ENCODE results near the gene XAGE1A.
"Not testable (repeated sequence)": the region's sequence is repeated elsewhere in the genome, so short reads cannot be mapped to it uniquely, and the experiment has no call there.

- TF ChIP-seq, protein P1, sequence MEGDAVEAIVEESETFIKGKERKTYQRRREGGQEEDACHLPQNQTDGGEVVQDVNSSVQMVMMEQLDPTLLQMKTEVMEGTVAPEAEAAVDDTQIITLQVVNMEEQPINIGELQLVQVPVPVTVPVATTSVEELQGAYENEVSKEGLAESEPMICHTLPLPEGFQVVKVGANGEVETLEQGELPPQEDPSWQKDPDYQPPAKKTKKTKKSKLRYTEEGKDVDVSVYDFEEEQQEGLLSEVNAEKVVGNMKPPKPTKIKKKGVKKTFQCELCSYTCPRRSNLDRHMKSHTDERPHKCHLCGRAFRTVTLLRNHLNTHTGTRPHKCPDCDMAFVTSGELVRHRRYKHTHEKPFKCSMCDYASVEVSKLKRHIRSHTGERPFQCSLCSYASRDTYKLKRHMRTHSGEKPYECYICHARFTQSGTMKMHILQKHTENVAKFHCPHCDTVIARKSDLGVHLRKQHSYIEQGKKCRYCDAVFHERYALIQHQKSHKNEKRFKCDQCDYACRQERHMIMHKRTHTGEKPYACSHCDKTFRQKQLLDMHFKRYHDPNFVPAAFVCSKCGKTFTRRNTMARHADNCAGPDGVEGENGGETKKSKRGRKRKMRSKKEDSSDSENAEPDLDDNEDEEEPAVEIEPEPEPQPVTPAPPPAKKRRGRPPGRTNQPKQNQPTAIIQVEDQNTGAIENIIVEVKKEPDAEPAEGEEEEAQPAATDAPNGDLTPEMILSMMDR (conservative IDR thresholded peaks at IDR 0.05; ENCODE audit: low read depth in 2 of 2), result not testable (repeated sequence)
- TF ChIP-seq REST (IDR thresholded peaks at IDR 0.05; ENCODE audit: unreplicated experiment); EZH2 (IDR thresholded peaks at IDR 0.05; ENCODE audit: low read depth, unreplicated experiment); POLR2AphosphoS5 (IDR thresholded peaks at IDR 0.05; ENCODE audit: low read depth); EZH2phosphoT487 (IDR thresholded peaks at IDR 0.05; ENCODE audit: unreplicated experiment); JUNB (IDR thresholded peaks at IDR 0.05; ENCODE audit: unreplicated experiment); ZNF331 (CRISPR knock-in tag; IDR thresholded peaks at IDR 0.05; ENCODE audit: low read depth); CREB1 (CRISPR knock-in tag; IDR thresholded peaks at IDR 0.05; ENCODE audit: low read depth); NANOG (IDR thresholded peaks at IDR 0.05; ENCODE audit: borderline replicate concordance); ETS1 (IDR thresholded peaks at IDR 0.05); ZNF114 (CRISPR knock-in tag; IDR thresholded peaks at IDR 0.05): not testable (repeated sequence)
- TF ChIP-seq, protein P2, sequence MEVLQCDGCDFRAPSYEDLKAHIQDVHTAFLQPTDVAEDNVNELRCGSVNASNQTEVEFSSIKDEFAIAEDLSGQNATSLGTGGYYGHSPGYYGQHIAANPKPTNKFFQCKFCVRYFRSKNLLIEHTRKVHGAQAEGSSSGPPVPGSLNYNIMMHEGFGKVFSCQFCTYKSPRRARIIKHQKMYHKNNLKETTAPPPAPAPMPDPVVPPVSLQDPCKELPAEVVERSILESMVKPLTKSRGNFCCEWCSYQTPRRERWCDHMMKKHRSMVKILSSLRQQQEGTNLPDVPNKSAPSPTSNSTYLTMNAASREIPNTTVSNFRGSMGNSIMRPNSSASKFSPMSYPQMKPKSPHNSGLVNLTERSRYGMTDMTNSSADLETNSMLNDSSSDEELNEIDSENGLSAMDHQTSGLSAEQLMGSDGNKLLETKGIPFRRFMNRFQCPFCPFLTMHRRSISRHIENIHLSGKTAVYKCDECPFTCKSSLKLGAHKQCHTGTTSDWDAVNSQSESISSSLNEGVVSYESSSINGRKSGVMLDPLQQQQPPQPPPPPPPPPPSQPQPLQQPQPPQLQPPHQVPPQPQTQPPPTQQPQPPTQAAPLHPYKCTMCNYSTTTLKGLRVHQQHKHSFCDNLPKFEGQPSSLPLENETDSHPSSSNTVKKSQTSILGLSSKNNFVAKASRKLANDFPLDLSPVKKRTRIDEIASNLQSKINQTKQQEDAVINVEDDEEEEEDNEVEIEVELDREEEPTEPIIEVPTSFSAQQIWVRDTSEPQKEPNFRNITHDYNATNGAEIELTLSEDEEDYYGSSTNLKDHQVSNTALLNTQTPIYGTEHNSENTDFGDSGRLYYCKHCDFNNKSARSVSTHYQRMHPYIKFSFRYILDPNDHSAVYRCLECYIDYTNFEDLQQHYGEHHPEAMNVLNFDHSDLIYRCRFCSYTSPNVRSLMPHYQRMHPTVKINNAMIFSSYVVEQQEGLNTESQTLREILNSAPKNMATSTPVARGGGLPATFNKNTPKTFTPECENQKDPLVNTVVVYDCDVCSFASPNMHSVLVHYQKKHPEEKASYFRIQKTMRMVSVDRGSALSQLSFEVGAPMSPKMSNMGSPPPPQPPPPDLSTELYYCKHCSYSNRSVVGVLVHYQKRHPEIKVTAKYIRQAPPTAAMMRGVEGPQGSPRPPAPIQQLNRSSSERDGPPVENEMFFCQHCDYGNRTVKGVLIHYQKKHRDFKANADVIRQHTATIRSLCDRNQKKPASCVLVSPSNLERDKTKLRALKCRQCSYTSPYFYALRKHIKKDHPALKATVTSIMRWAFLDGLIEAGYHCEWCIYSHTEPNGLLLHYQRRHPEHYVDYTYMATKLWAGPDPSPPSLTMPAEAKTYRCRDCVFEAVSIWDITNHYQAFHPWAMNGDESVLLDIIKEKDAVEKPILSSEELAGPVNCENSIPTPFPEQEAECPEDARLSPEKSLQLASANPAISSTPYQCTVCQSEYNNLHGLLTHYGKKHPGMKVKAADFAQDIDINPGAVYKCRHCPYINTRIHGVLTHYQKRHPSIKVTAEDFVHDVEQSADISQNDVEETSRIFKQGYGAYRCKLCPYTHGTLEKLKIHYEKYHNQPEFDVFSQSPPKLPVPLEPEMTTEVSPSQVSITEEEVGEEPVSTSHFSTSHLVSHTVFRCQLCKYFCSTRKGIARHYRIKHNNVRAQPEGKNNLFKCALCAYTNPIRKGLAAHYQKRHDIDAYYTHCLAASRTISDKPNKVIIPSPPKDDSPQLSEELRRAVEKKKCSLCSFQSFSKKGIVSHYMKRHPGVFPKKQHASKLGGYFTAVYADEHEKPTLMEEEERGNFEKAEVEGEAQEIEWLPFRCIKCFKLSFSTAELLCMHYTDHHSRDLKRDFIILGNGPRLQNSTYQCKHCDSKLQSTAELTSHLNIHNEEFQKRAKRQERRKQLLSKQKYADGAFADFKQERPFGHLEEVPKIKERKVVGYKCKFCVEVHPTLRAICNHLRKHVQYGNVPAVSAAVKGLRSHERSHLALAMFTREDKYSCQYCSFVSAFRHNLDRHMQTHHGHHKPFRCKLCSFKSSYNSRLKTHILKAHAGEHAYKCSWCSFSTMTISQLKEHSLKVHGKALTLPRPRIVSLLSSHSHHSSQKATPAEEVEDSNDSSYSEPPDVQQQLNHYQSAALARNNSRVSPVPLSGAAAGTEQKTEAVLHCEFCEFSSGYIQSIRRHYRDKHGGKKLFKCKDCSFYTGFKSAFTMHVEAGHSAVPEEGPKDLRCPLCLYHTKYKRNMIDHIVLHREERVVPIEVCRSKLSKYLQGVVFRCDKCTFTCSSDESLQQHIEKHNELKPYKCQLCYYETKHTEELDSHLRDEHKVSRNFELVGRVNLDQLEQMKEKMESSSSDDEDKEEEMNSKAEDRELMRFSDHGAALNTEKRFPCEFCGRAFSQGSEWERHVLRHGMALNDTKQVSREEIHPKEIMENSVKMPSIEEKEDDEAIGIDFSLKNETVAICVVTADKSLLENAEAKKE (CRISPR knock-in tag; IDR thresholded peaks at IDR 0.05), result not testable (repeated sequence)
Observed at GRCh38 chrX:52548769-52549168, 53.2 kb downstream of the XAGE1A start.

All from GM23338 (cell line).